GM21576 (cell line): ENCODE data around the gene TAF4.
"Not testable (repeated sequence)": the region's sequence is repeated elsewhere in the genome, so short reads cannot be mapped to it uniquely, and the experiment has no call there.

Experiments
- ATAC-seq: cut with Tn5 transposase; IDR thresholded peaks from one replicate; pipeline ENCODE4 v1.9.1; 2021; ENCODE audit warnings: mild to moderate bottlenecking, moderate library complexity; ENCODE audit not compliant: unreplicated experiment

TAF4 gene

GRCh38 chr20:62065674-62066338, at the start of gene TAF4:
Gene TAF4 (minus strand): TSS chr20:62065881. CDS start chr20:62065810, 71 bp downstream.
- ATAC-seq: peak; percentile 55

GRCh38 chr20:62114894-62115293, 49.2 kb upstream of the TAF4 start:
- ATAC-seq: no peak

- no peak for ATAC-seq
Observed at GRCh38 chr20:62112368-62112767, 46.7 kb upstream of the TAF4 start.

GRCh38 chr20:62111148-62111547, 45.5 kb upstream of the TAF4 start:
- ATAC-seq: no peak

- ATAC-seq: no peak
Observed at GRCh38 chr20:62105592-62105991, 39.9 kb upstream of the TAF4 start.

- ATAC-seq: no peak
Observed at GRCh38 chr20:62104791-62105345, 39.2 kb upstream of the TAF4 start.

GRCh38 chr20:62104234-62104789, 38.6 kb upstream of the TAF4 start:
- ATAC-seq: no peak

GRCh38 chr20:62103508-62104233, 38.0 kb upstream of the TAF4 start:
- no peak for ATAC-seq

GRCh38 chr20:62101078-62101477, 35.4 kb upstream of the TAF4 start:
- no peak for ATAC-seq

GRCh38 chr20:62097881-62098407, 32.3 kb upstream of the TAF4 start:
- no peak for ATAC-seq

GRCh38 chr20:62096421-62097380, 31.0 kb upstream of the TAF4 start:
- ATAC-seq: no peak

GRCh38 chr20:62089393-62089792, 23.7 kb upstream of the TAF4 start:
- no peak for ATAC-seq

- ATAC-seq: no peak
Observed at GRCh38 chr20:62088258-62089127, 22.8 kb upstream of the TAF4 start.

GRCh38 chr20:62087632-62088031, 22.0 kb upstream of the TAF4 start:
- no peak for ATAC-seq

- no peak for ATAC-seq
Observed at GRCh38 chr20:62087227-62087626, 21.5 kb upstream of the TAF4 start.

- no peak for ATAC-seq
Observed at GRCh38 chr20:62085206-62085605, 19.5 kb upstream of the TAF4 start.

GRCh38 chr20:62084224-62084623, 18.5 kb upstream of the TAF4 start:
- ATAC-seq: not testable (repeated sequence)

- ATAC-seq: no peak
Observed at GRCh38 chr20:62083312-62083711, 17.6 kb upstream of the TAF4 start.

GRCh38 chr20:62080249-62080990, 14.7 kb upstream of the TAF4 start:
- ATAC-seq: no peak
